Liver (tissue), 9 donors: Measurements from ENCODE around the gene N4BP3. TPM values are rescaled to one million over a fixed set of nuclear protein-coding genes. Genes with fewer than 3 reads are reported as not detected.

ENCODE experiments used
- DNase-seq: peaks from one replicate; pipeline ENCODE4 v3.0.0-alpha.2; 2017; ENCODE audit warnings: low spot score
- H3K27ac ChIP-seq, 2 donors: one replicate each; pipeline ENCODE4 v1.7.0; 2013; ENCODE audit warnings: inconsistent platforms in 2 of 2, low read length in 2 of 2, control low read depth in 1 of 2, low read depth in 1 of 2, mild to moderate bottlenecking in 1 of 2
- H3K27me3 ChIP-seq, 4 donors: one replicate each; pipeline versions ENCODE4 v1.6.1 to v1.7.0; 2013; ENCODE audit warnings: low read length in 3 of 4, inconsistent platforms in 1 of 4, mild to moderate bottlenecking in 1 of 4, moderate library complexity in 1 of 4; ENCODE audit not compliant: control insufficient read depth in 4 of 4, insufficient read depth in 4 of 4
- H3K36me3 ChIP-seq, 4 donors: one replicate each; pipeline versions ENCODE4 v1.6.1 to v1.7.0; 2013; ENCODE audit warnings: low read length in 3 of 4, mild to moderate bottlenecking in 3 of 4, low read depth in 1 of 4, moderate library complexity in 1 of 4; ENCODE audit not compliant: control insufficient read depth in 4 of 4, insufficient read depth in 3 of 4
- H3K4me1 ChIP-seq, 4 donors: one replicate each; pipeline versions ENCODE4 v1.6.1 to v1.7.0; 2013; ENCODE audit warnings: low read length in 3 of 4, mild to moderate bottlenecking in 3 of 4, moderate library complexity in 1 of 4; ENCODE audit not compliant: control insufficient read depth in 4 of 4, insufficient read depth in 4 of 4
- H3K4me3 ChIP-seq, 3 donors: one replicate each; pipeline versions ENCODE4 v1.6.1 to v1.7.0; 2013; ENCODE audit warnings: low read length in 3 of 3, control low read depth in 1 of 3, low read depth in 1 of 3, mild to moderate bottlenecking in 1 of 3
- H3K9ac ChIP-seq, 2 donors: one replicate each; pipeline ENCODE4 v1.7.0; 2013; ENCODE audit warnings: low read length in 2 of 2, mild to moderate bottlenecking in 2 of 2, moderate library complexity in 2 of 2, control low read depth in 1 of 2, low read depth in 1 of 2
- H3K9me3 ChIP-seq, 4 donors: one replicate each; pipeline versions ENCODE4 v1.6.1 to v1.7.0; 2013; ENCODE audit warnings: low read length in 3 of 4; ENCODE audit not compliant: control insufficient read depth in 4 of 4
- HNF4A ChIP-seq, 2 donors: conservative IDR thresholded peaks; 2 replicates each; pipeline ENCODE4 v1.6.1; 2016; ENCODE audit warnings: antibody characterized with exemption in 2 of 2, mild to moderate bottlenecking in 2 of 2
- HNF4G ChIP-seq: IDR thresholded peaks from 2 replicates; pipeline ENCODE4 v1.6.1; 2016; ENCODE audit warnings: antibody characterized with exemption
- JUND ChIP-seq, 2 donors: IDR thresholded peaks; 2 replicates each; pipeline ENCODE4 v1.6.1; 2016; ENCODE audit warnings: antibody characterized with exemption in 2 of 2
- NR2F2 ChIP-seq: IDR thresholded peaks from 2 replicates; pipeline ENCODE4 v1.6.1; 2016; ENCODE audit warnings: antibody characterized with exemption
- RAD21 ChIP-seq, 2 donors: IDR thresholded peaks; 2 replicates each; pipeline ENCODE4 v1.6.1; 2016; ENCODE audit warnings: antibody characterized with exemption in 2 of 2, mild to moderate bottlenecking in 2 of 2
- RXRA ChIP-seq, 2 donors: IDR thresholded peaks; 2 replicates each; pipeline ENCODE4 v1.6.1; 2017 to 2018; ENCODE audit warnings: antibody characterized with exemption in 2 of 2, mild to moderate bottlenecking in 1 of 2
- TAF1 ChIP-seq: conservative IDR thresholded peaks from 2 replicates; pipeline ENCODE4 v1.6.1; 2016; ENCODE audit warnings: antibody characterized with exemption, mild to moderate bottlenecking
- YY1 ChIP-seq: IDR thresholded peaks from 2 replicates; pipeline ENCODE4 v1.6.1; 2016; ENCODE audit warnings: antibody characterized with exemption, mild to moderate bottlenecking
- WGBS: extraction: QIAGEN DNeasy Blood & Tissue Kit; methylation state at CpG from one replicate; pipeline ENCODE4 v1.1.7; 2013; 5-methylcytosine and 5-hydroxymethylcytosine counted together
- polyA plus RNA-seq, 2 donors: library from polyadenylated mRNA; stranded (reverse) in 1 of 2; unstranded in 1 of 2; fragments of 200-250 nt in 1 of 2; fragments of >200 nt in 1 of 2; fragmentation: Nextera tagmentation in 1 of 2; extraction: Ambion mirVana in 1 of 2; gene quantifications; one replicate each; pipeline versions ENCODE4 v1.2.1 to v1.2.3, GENCODE V29; 2013 to 2015
- total RNA-seq, 2 donors: library from RNA; depleted of rRNA; stranded (reverse); fragments of >200 nt; gene quantifications; one replicate each; pipeline ENCODE4 v1.2.3, GENCODE V29; 2014
- TF ChIP-seq, protein P1 (sequence below): fragments of 150-350 bp; IDR thresholded peaks from 2 replicates; pipeline ENCODE4 v1.5.1; 2017; ENCODE audit warnings: improper control_type of control experiment, low read depth, low read length; ENCODE audit not compliant: missing input control
- TF ChIP-seq, protein P2 (sequence below): IDR thresholded peaks from 2 replicates; pipeline ENCODE4 v1.6.1; 2016; ENCODE audit warnings: antibody characterized with exemption
- TF ChIP-seq, protein P3 (sequence below): IDR thresholded peaks from 2 replicates; pipeline ENCODE4 v1.6.1; 2016; ENCODE audit warnings: antibody characterized with exemption
- TF ChIP-seq, protein P4 (sequence below): IDR thresholded peaks from 2 replicates; pipeline ENCODE4 v1.6.1; 2016; ENCODE audit warnings: antibody characterized with exemption, mild to moderate bottlenecking
- donor health status: healthy.
- donor health status: healthy.
- donor health status: healthy.
- donor health status: healthy.
- donor health status: healthy.

The N4BP3 gene
- total and polyA plus RNA-seq, 4 donors, result 0.06 to 0.28 (median 0.08) TPM; not detected in 1

DNA sequence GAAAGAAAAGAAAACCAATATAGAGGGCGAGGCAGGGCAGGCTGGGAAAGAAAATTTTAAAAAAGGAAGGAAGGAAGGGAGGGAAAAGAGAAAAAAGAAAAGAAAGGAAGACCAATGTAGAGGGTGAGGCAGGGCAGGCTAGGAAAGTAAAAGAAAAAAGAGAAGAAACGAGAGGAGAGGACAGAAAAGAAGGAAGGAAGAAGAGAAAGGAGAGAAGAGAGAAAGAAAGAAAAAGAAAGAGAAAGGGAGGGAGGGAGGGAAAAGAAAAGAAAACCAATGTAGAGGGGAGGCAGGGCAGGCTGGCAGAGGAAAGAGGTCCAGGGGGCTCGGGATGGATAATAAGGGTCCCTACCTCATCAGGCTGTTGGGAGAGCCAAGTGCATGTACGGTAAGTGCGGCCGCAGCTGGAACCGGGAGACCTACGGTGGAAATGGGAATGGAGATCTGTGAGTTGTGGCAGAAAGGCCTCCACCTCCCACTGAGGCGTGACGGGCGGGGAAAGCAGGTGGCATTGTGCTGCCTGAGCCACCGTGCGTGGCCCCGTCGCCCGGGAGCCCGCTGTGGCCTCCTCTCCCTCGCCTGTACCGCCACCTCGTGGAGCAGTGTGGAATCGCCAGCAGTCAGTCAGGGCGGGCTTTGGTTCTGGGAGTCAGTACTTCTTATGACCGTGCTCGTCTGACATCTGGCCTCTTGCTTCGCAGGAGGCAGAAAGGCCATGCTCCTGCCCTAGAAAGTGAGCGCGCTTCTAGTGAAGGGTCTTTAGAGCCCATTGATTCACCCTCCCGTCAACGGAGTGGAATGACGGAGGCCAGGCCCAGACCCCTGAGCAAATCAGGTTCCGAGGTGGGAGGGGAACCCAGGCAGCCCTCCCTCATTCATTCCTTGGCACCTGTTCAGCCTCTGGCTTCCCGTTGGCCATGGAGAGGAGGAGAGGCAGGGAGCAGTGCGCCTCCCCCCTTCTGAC lies 50.7 kb downstream of the N4BP3 start:
- H3K4me3 ChIP-seq, result peak overlapping the region in 1 of 3 donors; percentile 10

DNA sequence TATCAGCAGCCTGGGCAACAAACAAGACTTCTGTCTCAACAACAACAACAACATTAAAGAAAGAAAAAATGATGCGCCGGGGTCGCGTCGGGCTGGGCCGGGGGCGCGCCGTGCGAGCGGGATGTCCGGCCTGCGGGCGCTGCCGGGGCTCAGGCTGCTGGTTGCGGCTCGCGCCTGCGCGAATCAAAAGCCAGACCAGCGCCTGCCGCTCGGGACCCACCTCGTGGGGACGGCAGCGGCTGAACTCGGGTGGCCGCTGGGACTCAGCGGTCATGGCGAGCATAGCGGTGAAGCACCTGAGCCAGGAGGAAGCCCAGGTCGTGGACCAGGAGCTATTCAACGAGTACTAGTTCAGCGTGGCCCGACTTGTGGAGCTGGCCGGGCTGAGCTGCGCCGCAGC lies 52.2 kb downstream of the N4BP3 start:
- 31% methylated on average over 38 of the region's 38 CpGs for WGBS
- H3K9ac ChIP-seq, result no peak overlapping the region
- H3K9me3 ChIP-seq, result no peaks in the 10 kb centered on the region
- H3K27ac ChIP-seq, result no peak overlapping the region
- H3K36me3 ChIP-seq, result no peaks in the 10 kb centered on the region
- H3K4me3 ChIP-seq, result peak overlapping the region in 1 of 3 donors; percentile 22
- no peaks in the 10 kb centered on the region for H3K27me3 ChIP-seq
- TF ChIP-seq YY1, result no peak
- peaks cover 0 to 7% (median 5%) of the 10 kb centered on the region in 4 donors for H3K4me1 ChIP-seq
- no peak for DNase-seq

More for the DNA sequence above, 50.7 kb downstream of the N4BP3 start:
- Histone ChIP-seq H3K27ac (no peak overlapping the region), H3K36me3 (no peaks in the 10 kb centered on the region), H3K27me3 (no peaks in the 10 kb centered on the region), H3K9me3 (no peaks in the 10 kb centered on the region), H3K9ac (no peak overlapping the region), H3K4me1 (peaks cover 0 to 7% (median 5%) of the 10 kb centered on the region in 4 donors)
- 11% methylated on average over 33 of the region's 33 CpGs for WGBS
- TF ChIP-seq, protein P1, sequence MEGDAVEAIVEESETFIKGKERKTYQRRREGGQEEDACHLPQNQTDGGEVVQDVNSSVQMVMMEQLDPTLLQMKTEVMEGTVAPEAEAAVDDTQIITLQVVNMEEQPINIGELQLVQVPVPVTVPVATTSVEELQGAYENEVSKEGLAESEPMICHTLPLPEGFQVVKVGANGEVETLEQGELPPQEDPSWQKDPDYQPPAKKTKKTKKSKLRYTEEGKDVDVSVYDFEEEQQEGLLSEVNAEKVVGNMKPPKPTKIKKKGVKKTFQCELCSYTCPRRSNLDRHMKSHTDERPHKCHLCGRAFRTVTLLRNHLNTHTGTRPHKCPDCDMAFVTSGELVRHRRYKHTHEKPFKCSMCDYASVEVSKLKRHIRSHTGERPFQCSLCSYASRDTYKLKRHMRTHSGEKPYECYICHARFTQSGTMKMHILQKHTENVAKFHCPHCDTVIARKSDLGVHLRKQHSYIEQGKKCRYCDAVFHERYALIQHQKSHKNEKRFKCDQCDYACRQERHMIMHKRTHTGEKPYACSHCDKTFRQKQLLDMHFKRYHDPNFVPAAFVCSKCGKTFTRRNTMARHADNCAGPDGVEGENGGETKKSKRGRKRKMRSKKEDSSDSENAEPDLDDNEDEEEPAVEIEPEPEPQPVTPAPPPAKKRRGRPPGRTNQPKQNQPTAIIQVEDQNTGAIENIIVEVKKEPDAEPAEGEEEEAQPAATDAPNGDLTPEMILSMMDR, result peak; percentile 99
- TF ChIP-seq RXRA (IDR thresholded peaks at IDR 0.05) (peak in 1 of 2 donors; percentile 20), HNF4G (no peak), HNF4A (conservative IDR thresholded peaks at IDR 0.05) (no peak), RAD21 (IDR thresholded peaks at IDR 0.05) (peak; percentile 95 to 99)
- TF ChIP-seq, protein P2, sequence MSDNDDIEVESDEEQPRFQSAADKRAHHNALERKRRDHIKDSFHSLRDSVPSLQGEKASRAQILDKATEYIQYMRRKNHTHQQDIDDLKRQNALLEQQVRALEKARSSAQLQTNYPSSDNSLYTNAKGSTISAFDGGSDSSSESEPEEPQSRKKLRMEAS, result no peak
- TF ChIP-seq, protein P3, sequence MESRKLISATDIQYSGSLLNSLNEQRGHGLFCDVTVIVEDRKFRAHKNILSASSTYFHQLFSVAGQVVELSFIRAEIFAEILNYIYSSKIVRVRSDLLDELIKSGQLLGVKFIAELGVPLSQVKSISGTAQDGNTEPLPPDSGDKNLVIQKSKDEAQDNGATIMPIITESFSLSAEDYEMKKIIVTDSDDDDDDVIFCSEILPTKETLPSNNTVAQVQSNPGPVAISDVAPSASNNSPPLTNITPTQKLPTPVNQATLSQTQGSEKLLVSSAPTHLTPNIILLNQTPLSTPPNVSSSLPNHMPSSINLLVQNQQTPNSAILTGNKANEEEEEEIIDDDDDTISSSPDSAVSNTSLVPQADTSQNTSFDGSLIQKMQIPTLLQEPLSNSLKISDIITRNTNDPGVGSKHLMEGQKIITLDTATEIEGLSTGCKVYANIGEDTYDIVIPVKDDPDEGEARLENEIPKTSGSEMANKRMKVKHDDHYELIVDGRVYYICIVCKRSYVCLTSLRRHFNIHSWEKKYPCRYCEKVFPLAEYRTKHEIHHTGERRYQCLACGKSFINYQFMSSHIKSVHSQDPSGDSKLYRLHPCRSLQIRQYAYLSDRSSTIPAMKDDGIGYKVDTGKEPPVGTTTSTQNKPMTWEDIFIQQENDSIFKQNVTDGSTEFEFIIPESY, result no peak
- peak; percentile 92 for DNase-seq

DNA sequence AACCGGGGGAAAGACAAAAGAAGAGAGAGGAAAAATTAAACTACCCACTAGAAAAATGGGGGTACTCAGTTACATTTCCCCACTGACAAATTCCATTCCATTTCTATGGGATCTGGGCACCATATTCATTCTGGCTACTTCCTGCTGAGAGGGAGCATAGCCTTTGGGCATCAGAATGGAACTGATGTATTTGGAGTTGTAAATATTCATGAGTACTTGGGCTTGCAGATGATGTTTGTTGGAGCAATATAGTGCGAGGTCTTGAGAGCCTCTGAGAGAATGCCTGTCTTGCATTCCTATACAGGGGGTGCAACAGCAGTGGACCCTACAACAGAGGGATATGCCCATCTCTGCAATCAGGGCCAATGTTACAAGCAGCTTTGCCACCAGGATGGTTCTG lies 57.1 kb downstream of the N4BP3 start:
- Histone ChIP-seq H3K27me3 (no peaks in the 10 kb centered on the region), H3K9ac (no peak overlapping the region), H3K4me1 (no peaks in the 10 kb centered on the region), H3K4me3 (no peak overlapping the region), H3K9me3 (no peaks in the 10 kb centered on the region), H3K27ac (no peak overlapping the region), H3K36me3 (no peaks in the 10 kb centered on the region)
- no peak for TF ChIP-seq NR2F2
- TF ChIP-seq HNF4G, result no peak
- no peak for TF ChIP-seq JUND (IDR thresholded peaks at IDR 0.05)
- no peak for TF ChIP-seq TAF1
- TF ChIP-seq YY1, result no peak
- TF ChIP-seq, protein P4, sequence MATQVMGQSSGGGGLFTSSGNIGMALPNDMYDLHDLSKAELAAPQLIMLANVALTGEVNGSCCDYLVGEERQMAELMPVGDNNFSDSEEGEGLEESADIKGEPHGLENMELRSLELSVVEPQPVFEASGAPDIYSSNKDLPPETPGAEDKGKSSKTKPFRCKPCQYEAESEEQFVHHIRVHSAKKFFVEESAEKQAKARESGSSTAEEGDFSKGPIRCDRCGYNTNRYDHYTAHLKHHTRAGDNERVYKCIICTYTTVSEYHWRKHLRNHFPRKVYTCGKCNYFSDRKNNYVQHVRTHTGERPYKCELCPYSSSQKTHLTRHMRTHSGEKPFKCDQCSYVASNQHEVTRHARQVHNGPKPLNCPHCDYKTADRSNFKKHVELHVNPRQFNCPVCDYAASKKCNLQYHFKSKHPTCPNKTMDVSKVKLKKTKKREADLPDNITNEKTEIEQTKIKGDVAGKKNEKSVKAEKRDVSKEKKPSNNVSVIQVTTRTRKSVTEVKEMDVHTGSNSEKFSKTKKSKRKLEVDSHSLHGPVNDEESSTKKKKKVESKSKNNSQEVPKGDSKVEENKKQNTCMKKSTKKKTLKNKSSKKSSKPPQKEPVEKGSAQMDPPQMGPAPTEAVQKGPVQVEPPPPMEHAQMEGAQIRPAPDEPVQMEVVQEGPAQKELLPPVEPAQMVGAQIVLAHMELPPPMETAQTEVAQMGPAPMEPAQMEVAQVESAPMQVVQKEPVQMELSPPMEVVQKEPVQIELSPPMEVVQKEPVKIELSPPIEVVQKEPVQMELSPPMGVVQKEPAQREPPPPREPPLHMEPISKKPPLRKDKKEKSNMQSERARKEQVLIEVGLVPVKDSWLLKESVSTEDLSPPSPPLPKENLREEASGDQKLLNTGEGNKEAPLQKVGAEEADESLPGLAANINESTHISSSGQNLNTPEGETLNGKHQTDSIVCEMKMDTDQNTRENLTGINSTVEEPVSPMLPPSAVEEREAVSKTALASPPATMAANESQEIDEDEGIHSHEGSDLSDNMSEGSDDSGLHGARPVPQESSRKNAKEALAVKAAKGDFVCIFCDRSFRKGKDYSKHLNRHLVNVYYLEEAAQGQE, result no peak
- TF ChIP-seq, protein P1, result no peak
- WGBS, result 82% methylated on average over 2 of the region's 2 CpGs
- no peak for DNase-seq
